IPS-11a (cell line): Measurements from ENCODE around the gene SERTM1.
A peak's percentile ranks its signal among the peaks of the same experiment; 100 is the strongest.

Source experiments
- H3K4me3 ChIP-seq: one replicate; pipeline ENCODE4 v1.5.1; 2013; ENCODE audit warnings: low read depth, low read length, control low read depth

The SERTM1 gene

DNA sequence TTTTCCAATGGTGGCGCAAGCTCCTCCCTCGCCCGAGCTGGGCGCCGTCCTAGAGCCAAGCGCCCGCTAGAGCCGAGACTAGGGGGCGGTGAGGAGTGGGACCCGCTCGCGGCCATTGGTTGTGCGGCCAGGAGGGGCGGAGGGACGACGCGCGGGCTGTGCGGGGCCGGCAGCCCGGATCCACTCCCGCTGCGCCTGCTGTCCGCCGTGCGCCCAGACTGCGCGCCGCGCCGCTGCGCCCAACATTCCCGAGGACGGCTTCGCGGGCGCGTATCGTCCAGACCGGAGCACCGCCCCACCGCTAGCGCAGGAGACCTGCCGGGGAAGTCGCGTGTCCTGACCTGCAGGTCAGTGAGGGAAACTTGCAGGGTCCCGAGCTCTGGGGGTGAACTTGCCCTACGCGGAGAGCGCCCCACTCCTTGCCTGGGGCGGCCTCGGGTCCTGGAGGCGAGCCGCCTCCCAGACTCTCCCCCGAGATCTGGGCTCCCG lies at the start of gene SERTM1:
SERTM1 (plus strand) TSS at position 183 of the 489 bp plus-strand sequence. CDS start 21,059 bp downstream, outside the sequence.
- H3K4me3 ChIP-seq: peak within 1 kb of the TSS; percentile 60

GRCh38 chr13:36628377-36629056 lies 45.3 kb upstream of the SERTM1 start:
- H3K4me3 ChIP-seq: no peak overlapping the region

GRCh38 chr13:36629057-36629385 lies 44.8 kb upstream of the SERTM1 start:
- no peak overlapping the region for H3K4me3 ChIP-seq

DNA sequence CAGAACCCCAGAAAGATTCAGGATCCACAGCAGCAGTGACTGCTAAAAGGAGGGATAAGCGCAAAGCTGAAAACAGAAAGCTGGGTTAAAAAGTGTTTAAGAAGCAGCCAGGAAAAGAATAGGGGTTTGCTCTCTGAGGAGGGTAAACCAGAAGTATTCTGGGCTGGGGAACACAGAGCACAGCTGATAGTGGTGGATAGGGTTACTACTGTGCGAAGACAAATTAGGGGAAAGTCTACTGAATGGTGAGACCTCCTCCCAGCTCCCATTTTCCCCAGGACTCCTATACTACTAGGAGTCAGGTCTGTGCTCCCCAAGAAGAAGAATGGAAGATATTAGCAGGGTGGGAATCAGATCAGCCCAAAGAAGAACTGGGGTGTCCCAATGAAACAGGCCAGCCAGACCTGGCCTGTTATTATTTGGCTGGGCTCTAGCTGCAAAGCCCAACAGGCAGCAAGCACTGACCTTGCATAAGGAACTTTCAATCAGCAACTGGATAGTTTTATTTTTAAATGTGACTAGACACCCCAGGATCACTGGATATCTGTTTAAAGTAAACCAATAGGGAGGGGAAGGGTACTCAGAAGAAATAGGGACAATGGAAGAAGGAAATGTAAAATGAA lies 43.5 kb upstream of the SERTM1 start:
- no peak overlapping the region for H3K4me3 ChIP-seq

DNA sequence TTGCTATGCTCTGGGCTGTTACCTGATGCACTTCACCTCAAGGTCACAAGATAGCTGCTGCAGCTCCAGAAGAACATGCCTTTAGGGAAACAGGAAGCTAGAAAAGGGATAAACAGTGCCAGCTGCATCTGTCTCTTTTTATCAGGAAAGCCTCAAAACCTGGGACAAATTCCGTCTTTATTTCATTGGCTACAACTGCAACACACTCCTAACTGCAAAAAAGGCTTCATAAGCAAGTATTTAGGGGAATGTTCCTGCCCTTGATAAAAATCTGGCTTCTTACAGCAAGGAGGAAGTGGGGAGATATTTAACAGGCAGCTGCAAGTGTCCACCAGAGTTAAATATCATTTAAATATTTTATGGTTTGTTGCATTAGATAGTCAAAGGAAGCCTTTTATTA lies 34.2 kb upstream of the SERTM1 start:
- H3K4me3 ChIP-seq: no peak overlapping the region

DNA sequence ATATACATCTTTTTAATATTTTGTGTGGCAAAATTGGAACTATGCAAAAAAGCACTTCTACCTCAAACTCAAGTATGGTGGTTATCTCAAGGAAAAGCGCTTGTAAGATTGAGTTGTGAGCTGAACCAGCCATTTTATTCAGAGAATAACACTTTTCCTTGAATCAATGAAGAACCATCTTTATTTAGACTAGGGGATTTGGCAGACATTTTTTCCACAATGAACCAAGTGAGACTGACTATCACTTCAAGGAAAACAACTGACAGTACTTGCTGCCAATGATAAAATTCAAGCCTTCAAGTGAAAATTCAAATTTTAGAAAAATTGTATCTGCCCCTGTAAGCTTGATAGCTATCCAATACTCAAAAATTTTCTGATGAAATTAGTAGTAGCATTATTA lies 23.2 kb upstream of the SERTM1 start:
- H3K4me3 ChIP-seq: no peak overlapping the region

DNA sequence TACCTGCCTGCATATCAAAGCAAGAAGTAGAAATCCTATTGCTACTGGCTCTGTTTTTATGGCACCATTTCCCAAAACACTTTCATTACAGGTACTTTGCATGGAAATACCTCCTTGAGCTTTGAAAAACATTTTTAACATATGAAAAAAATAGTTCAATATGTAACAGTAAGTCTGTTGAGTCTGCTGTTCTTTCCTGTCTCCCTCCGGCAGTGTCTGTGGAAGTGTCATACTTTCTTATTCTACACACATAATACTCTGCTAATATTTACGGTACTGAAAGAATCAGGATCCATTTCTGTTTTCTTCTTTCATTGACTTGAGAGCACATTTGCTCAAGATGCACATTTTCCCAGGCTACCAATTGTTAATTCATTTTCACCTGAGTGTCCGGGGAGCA lies 8.2 kb upstream of the SERTM1 start:
- H3K4me3 ChIP-seq: no peak overlapping the region

GRCh38 chr13:36666477-36667229 lies 7.2 kb upstream of the SERTM1 start:
- no peak overlapping the region for H3K4me3 ChIP-seq

DNA sequence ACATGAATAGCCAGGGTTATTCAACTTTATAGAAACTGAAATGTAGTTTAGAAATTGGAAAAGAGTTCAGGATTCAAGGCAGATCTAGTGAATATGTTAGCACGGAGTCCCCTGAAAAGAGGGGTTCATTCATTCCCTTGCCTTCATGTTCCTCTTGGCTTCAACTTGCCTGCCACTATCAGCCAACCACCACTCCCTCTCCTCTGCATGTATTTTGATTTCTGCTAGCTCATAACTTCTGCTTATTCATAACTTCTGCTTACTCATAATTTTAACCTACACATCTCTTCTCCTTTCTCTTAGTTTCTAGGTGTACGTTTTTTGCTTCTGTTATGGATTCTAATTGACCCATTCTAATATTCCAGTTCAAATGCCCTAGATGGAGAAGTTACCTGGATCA lies 5.5 kb upstream of the SERTM1 start:
- H3K4me3 ChIP-seq: no peak overlapping the region

DNA sequence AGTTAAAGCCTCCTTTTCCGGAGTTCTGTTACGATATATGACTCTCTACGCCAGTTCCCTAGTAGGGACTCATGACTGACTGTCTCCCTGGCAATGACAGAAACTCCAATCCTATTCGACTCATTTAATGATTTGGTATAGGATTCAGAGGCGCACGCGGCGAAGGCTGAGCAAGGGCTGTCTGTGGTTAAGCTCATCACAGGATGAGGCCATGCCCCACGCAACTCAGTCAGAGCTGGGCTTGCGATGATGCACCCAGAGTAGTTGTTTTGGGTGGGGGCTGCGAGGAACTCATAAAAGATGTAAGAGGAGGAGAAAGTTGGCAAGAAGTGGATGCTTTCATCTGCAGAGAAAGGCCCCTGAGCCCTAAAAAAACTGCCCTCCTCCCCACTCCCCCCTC lies 468 bp upstream of the SERTM1 start:
- peak overlapping the region; percentile 60 for H3K4me3 ChIP-seq

GRCh38 chr13:36674337-36675212 lies 755 bp downstream of the SERTM1 start:
- H3K4me3 ChIP-seq: peak overlapping the region; percentile 60

DNA sequence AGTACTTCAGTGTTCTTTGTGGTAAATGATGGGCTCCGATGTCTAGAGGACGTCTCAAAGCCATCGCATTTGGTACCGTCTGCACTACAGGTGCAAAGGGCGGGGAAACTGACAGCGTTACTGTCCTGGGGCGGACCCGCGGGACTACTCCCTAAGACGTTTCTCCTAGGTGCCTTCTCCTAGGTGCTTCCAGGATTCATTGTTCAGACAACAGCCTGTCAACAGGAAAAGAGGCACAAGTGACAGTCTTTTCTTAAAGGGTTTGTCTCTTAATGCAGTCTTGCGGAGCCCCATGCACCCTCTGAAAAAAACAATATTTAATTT lies 1.4 kb downstream of the SERTM1 start:
- no peak overlapping the region for H3K4me3 ChIP-seq

DNA sequence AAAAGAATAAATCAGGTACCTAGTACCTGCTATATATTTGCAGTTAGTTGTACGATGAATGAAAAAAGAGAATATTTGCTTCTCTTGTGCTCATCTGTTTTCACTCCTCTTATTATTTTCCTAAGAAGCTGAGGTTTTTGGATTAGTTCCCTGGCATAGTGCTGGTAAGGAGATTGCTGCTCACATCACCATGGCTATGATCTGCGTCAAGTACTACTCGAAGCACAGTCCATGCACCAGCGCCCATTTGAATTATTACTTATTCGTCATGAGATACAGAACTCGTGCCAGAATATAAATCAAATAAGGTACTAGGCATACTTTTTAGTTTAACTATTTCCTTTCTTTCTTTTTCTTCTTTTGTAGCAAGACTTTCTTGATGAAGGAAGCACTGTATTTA lies 7.1 kb downstream of the SERTM1 start:
- no peak overlapping the region for H3K4me3 ChIP-seq

GRCh38 chr13:36681894-36682624 lies 8.2 kb downstream of the SERTM1 start:
- no peak overlapping the region for H3K4me3 ChIP-seq

DNA sequence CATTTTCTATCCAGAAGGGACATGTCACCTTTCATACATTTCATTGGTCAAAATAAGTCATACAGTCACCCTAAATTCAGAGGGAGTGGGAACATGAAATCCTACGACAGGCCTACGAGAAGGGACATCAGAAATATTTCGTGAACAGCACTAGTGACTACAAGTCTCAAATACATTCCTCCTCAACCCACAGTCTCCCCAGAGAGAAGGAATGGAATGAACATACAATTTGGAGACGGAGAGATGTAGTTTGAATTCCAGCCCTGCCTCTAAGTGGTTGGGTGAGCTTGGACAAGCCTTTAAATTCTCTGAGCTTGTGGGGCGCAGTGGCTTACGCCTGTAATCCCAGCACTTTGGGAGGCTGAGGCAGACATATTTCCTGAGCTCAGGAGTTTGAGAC lies 9.9 kb downstream of the SERTM1 start:
- H3K4me3 ChIP-seq: no peak overlapping the region

- H3K4me3 ChIP-seq: no peak overlapping the region
These were observed 12.1 kb downstream of the SERTM1 start for GRCh38 chr13:36685927-36686326.

GRCh38 chr13:36696410-36697010 lies 22.7 kb downstream of the SERTM1 start:
- H3K4me3 ChIP-seq: no peak overlapping the region

- H3K4me3 ChIP-seq: no peak overlapping the region
These were observed 26.4 kb downstream of the SERTM1 start for GRCh38 chr13:36700170-36700569.

DNA sequence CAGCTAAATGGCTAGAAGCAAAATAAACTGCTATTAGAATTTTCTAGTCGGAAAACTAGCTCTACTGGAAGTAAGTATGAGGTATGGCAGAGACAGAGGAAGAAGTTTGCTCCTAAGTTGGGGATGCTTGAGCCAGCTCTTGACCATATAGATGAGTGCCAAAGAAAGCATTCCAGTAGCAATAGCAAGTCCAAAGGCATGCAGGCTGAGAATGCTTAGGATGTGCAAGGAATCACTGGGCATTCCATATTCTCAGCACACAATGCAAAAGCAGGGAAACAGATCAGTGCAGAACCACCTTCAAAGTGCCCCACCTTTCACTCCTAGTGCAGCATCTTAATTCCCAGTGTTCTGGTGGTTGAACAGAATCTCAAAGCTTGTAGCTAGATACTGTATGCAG lies 32.9 kb downstream of the SERTM1 start:
- H3K4me3 ChIP-seq: no peak overlapping the region
